Fibroblast of lung (primary cell): ENCODE measurements around the gene UBE2S.

Experiments
- CTCF ChIP-seq, 2 donors: IDR thresholded peaks in 1 of 2; conservative IDR thresholded peaks in 1 of 2; 1 replicate in 1 of 2; 2 replicates in 1 of 2; pipeline ENCODE4 v1.5.1; 2011 to 2012; ENCODE audit warnings: low read length in 2 of 2, control low read depth in 1 of 2, inconsistent platforms in 1 of 2, low read depth in 1 of 2, mild to moderate bottlenecking in 1 of 2
- EZH2 ChIP-seq: IDR thresholded peaks from 2 replicates; pipeline ENCODE4 v1.5.1; 2012; ENCODE audit warnings: low read length, control low read depth, mild to moderate bottlenecking; ENCODE audit errors: missing control alignments

GRCh38 chr19:55451965-55452748 lies 44.6 kb upstream of the UBE2S start:
- no peak for TF ChIP-seq CTCF (conservative IDR thresholded peaks at IDR 0.05 in 1 of 2, IDR thresholded peaks at IDR 0.05 in 1 of 2; ENCODE audit: low read depth in 1 of 2, low read length in 2 of 2)
- TF ChIP-seq EZH2: peak; percentile 98
